Adrenal gland (tissue), 12 donors: ENCODE data around the gene REC8. TPM values are rescaled to one million over a fixed set of nuclear protein-coding genes. Genes with fewer than 3 reads are reported as not detected.
A peak's percentile ranks its signal among the peaks of the same experiment; 100 is the strongest.

Experiments
- DNase-seq, 7 donors: peaks; one replicate each; pipeline ENCODE4 v3.0.0-alpha.2; 2019 to 2020
- H3K27ac ChIP-seq, 5 donors: fragments of 200-600 bp; sonication (generic) in 4 of 5; 1 replicate in 3 of 5; 2 replicates in 2 of 5; pipeline versions ENCODE4 v1.5.1 to v1.8.0; 2016 to 2020; ENCODE audit warnings: mild to moderate bottlenecking in 1 of 5
- H3K27me3 ChIP-seq: fragments of 200-600 bp; 2 replicates; pipeline ENCODE4 v1.8.0; 2021
- H3K36me3 ChIP-seq, 2 donors: fragments of 200-600 bp; replicated peaks in 1 of 2; 1 replicate in 1 of 2; 2 replicates in 1 of 2; pipeline versions ENCODE4 v1.5.1 to v1.8.0; 2018 to 2022
- H3K4me1 ChIP-seq, 2 donors: fragments of 200-600 bp; replicated peaks in 1 of 2; 1 replicate in 1 of 2; 2 replicates in 1 of 2; pipeline versions ENCODE4 v1.5.1 to v1.8.0; 2018 to 2021
- H3K4me3 ChIP-seq, 4 donors: fragments of 200-600 bp; sonication (generic) in 3 of 4; one replicate each; pipeline ENCODE4 v1.5.1; 2016 to 2018
- H3K9me3 ChIP-seq, 3 donors: fragments of 200-600 bp; sonication (generic) in 1 of 3; replicated peaks in 1 of 3; 1 replicate in 2 of 3; 2 replicates in 1 of 3; pipeline versions ENCODE4 v1.5.1 to v1.8.0; 2016 to 2021
- CTCF ChIP-seq, 6 experiments: fragments of 450-650 bp in 4 of 6; fragments of 200-600 bp in 2 of 6; sonication (generic) in 1 of 6; IDR thresholded peaks; 1 replicate in 5 of 6; 2 replicates in 1 of 6; pipeline versions ENCODE4 v1.5.1 to v1.8.0; 2016 to 2021; ENCODE audit warnings: antibody characterized with exemption in 6 of 6, mild to moderate bottlenecking in 2 of 6, moderate library complexity in 1 of 6
- POLR2A ChIP-seq, 2 donors: fragments of 450-650 bp; IDR thresholded peaks; one replicate each; pipeline ENCODE4 v1.6.1; 2017; ENCODE audit warnings: antibody characterized with exemption in 2 of 2, mild to moderate bottlenecking in 2 of 2, moderate library complexity in 1 of 2
- WGBS, 4 donors: extraction: QIAGEN DNeasy Blood & Tissue Kit in 2 of 4; methylation state at CpG; one replicate each; pipeline versions ENCODE4 v1.1.5 to v1.1.7; 2013 to 2017; 5-methylcytosine and 5-hydroxymethylcytosine counted together
- intact Hi-C, 2 donors: fragments of 100-400 bp; cut with DNase I; formaldehyde crosslinking; loops; one replicate each; pipeline versions ENCODE4 v1.14.1 to v1.15.0; 2022 to 2023
- polyA plus RNA-seq, 3 donors: library from polyadenylated mRNA; stranded (reverse); fragments of 200-250 nt in 2 of 3; fragments of 350-450 nt in 1 of 3; fragmentation: Illumina TruSeq in 1 of 3; extraction: RNeasy Lipid Tissue Mini Kit (QIAGEN cat#74804) in 1 of 3; gene quantifications; one replicate each; pipeline ENCODE4 v1.2.3, GENCODE V29; 2013 to 2014
- total RNA-seq, 9 donors: library from RNA; depleted of rRNA in 4 of 9; stranded (reverse); fragments of >200 nt in 4 of 9; fragments of 120-200 nt in 1 of 9; fragmentation: NEBNext Ultra II Directional in 1 of 9; extraction: Animal tissue kit (Norgen Biotek cat#: 25700) in 1 of 9; gene quantifications; one replicate each; pipeline versions ENCODE4 v1.1.0 to v1.2.4, GENCODE V29; 2013 to 2023
- donor health status: healthy with polysubstance abuse.
- donor health status: Bipolar disorder and iron deficiency.
- donor health status: DM: yes; HTN: yes; CAD: no.
- donor health status: DM: no; HTN: no; CAD: no.
- donor health status: DM: no; HTN: no; CAD: no.
- donor health status: DM: yes; HTN: yes; CAD: no.

Gene REC8
- total and polyA plus RNA-seq, 12 donors = 1.3 to 111 (median 11.4) TPM

GRCh38 chr14:24177891-24178290 is 6.0 kb downstream of the REC8 start:
- no peak overlapping the region for H3K4me3 ChIP-seq
- H3K4me1 ChIP-seq = peaks cover 13 to 23% of the 10 kb centered on the region in 2 donors
- TF ChIP-seq POLR2A (IDR thresholded peaks at IDR 0.05) = no peak
- TF ChIP-seq CTCF (IDR thresholded peaks at IDR 0.05) = no peak
- WGBS, 4 donors = 88 to 98% (median 93%) methylated on average over 6 to 14 of the region's 14 CpGs
- H3K27ac ChIP-seq = no peak overlapping the region
- H3K36me3 ChIP-seq = peaks cover 0 to 63% of the 10 kb centered on the region in 2 donors
- no peak for DNase-seq
- no peaks in the 10 kb centered on the region for H3K27me3 ChIP-seq
- intact Hi-C loops = no loop called here
- no peaks in the 10 kb centered on the region for H3K9me3 ChIP-seq

- WGBS, 4 donors = 80 to 97% (median 93%) methylated on average over 8 to 12 of the region's 12 CpGs
- peaks cover 0 to 70% of the 10 kb centered on the region in 2 donors for H3K36me3 ChIP-seq
- TF ChIP-seq POLR2A (IDR thresholded peaks at IDR 0.05) = no peak
- no peak for TF ChIP-seq CTCF (IDR thresholded peaks at IDR 0.05)
- no peak for DNase-seq
- H3K9me3 ChIP-seq = no peaks in the 10 kb centered on the region
- intact Hi-C loops = no loop called here
- H3K27me3 ChIP-seq = no peaks in the 10 kb centered on the region
- peak overlapping the region in 3 of 5 donors; percentile 89 to 92 (median 91) for H3K27ac ChIP-seq
- no peak overlapping the region for H3K4me3 ChIP-seq
- peaks cover 13 to 23% of the 10 kb centered on the region in 2 donors for H3K4me1 ChIP-seq
These were observed 6.7 kb downstream of the REC8 start for GRCh38 chr14:24178399-24179178.

GRCh38 chr14:24179294-24179960 is 7.5 kb downstream of the REC8 start:
- Histone ChIP-seq H3K4me3 (no peak overlapping the region), H3K4me1 (peaks cover 13 to 23% of the 10 kb centered on the region in 2 donors), H3K27ac (peak overlapping the region; percentile 59 to 92 (median 89)), H3K36me3 (peaks cover 0 to 79% of the 10 kb centered on the region in 2 donors), H3K9me3 (no peaks in the 10 kb centered on the region), H3K27me3 (no peaks in the 10 kb centered on the region)
- intact Hi-C loops = no loop called here
- 81 to 83% (median 83%) methylated on average over 7 to 14 of the region's 14 CpGs for WGBS, 4 donors
- TF ChIP-seq POLR2A (IDR thresholded peaks at IDR 0.05) = no peak
- TF ChIP-seq CTCF (IDR thresholded peaks at IDR 0.05) = no peak
- DNase-seq = no peak

- Histone ChIP-seq H3K27ac (peak overlapping the region; percentile 59 to 92 (median 89)), H3K9me3 (no peaks in the 10 kb centered on the region), H3K27me3 (no peaks in the 10 kb centered on the region), H3K4me3 (no peak overlapping the region), H3K36me3 (peaks cover 0 to 86% of the 10 kb centered on the region in 2 donors), H3K4me1 (peaks cover 13 to 23% of the 10 kb centered on the region in 2 donors)
- intact Hi-C loops = no loop called here
- TF ChIP-seq CTCF (IDR thresholded peaks at IDR 0.05) (no peak), POLR2A (IDR thresholded peaks at IDR 0.05) (peak in 1 of 2 donors; percentile 53)
- DNase-seq = peak; percentile 57 to 81 (median 74)
- WGBS, 4 donors = 44 to 54% (median 50%) methylated on average over 12 to 18 of the region's 18 CpGs
These were observed 8.3 kb downstream of the REC8 start for GRCh38 chr14:24179961-24180796.
